Tibial nerve (tissue), 4 donors: ENCODE measurements around the gene AGT. TPM values are rescaled to one million over a fixed set of nuclear protein-coding genes. Genes with fewer than 3 reads are reported as not detected.

Experiments used
- DNase-seq, 2 donors: peaks; one replicate each; pipeline ENCODE4 v3.0.0-alpha.2; 2019; ENCODE audit warnings: low spot score in 2 of 2
- H3K27ac ChIP-seq, 4 donors: fragments of 200-600 bp; sonication (generic) in 3 of 4; one replicate each; pipeline ENCODE4 v1.5.1; 2017 to 2019; ENCODE audit warnings: mild to moderate bottlenecking in 1 of 4
- H3K27me3 ChIP-seq, 2 donors: fragments of 200-600 bp; sonication (generic) in 1 of 2; one replicate each; pipeline versions ENCODE4 v1.5.1 to v1.6.0; 2017 to 2019
- H3K36me3 ChIP-seq, 3 donors: fragments of 200-600 bp; sonication (generic); one replicate each; pipeline ENCODE4 v1.5.1; 2018 to 2019
- H3K4me1 ChIP-seq, 4 donors: fragments of 200-600 bp; sonication (generic) in 3 of 4; one replicate each; pipeline ENCODE4 v1.5.1; 2017 to 2019
- H3K4me3 ChIP-seq, 4 donors: fragments of 200-600 bp; sonication (generic) in 3 of 4; one replicate each; pipeline ENCODE4 v1.5.1; 2017 to 2019; ENCODE audit warnings: mild to moderate bottlenecking in 1 of 4, moderate library complexity in 1 of 4
- H3K9me3 ChIP-seq, 4 donors: fragments of 200-600 bp; sonication (generic) in 3 of 4; one replicate each; pipeline ENCODE4 v1.5.1; 2017 to 2019
- EP300 ChIP-seq, 2 donors: sonication (generic); formaldehyde crosslinking; IDR thresholded peaks; one replicate each; pipeline ENCODE4 v1.6.1; 2017; ENCODE audit warnings: antibody characterized with exemption in 2 of 2, mild to moderate bottlenecking in 1 of 2
- POLR2A ChIP-seq, 2 donors: fragments of 450-650 bp; IDR thresholded peaks; one replicate each; pipeline ENCODE4 v1.6.1; 2017; ENCODE audit warnings: antibody characterized with exemption in 2 of 2, mild to moderate bottlenecking in 2 of 2, moderate library complexity in 2 of 2
- WGBS, 2 donors: methylation state at CpG; one replicate each; pipeline ENCODE4 v1.1.5; 2018; 5-methylcytosine and 5-hydroxymethylcytosine counted together
- total RNA-seq, 4 donors: library from RNA; depleted of rRNA; stranded (reverse); fragments of >200 nt; gene quantifications; one replicate each; pipeline ENCODE4 v1.1.0, GENCODE V29; 2016
- TF ChIP-seq, protein P1 (sequence below), 5 experiments: fragments of 200-600 bp in 3 of 5; fragments of 450-650 bp in 2 of 5; sonication (generic) in 3 of 5; IDR thresholded peaks; one replicate each; pipeline ENCODE4 v1.5.1; 2016 to 2019; ENCODE audit warnings: antibody characterized with exemption in 5 of 5, mild to moderate bottlenecking in 3 of 5, moderate library complexity in 2 of 5

The AGT gene
- total RNA-seq, 4 donors from 2014 or later: 2.7 to 25.2 (median 7.0) TPM

DNA sequence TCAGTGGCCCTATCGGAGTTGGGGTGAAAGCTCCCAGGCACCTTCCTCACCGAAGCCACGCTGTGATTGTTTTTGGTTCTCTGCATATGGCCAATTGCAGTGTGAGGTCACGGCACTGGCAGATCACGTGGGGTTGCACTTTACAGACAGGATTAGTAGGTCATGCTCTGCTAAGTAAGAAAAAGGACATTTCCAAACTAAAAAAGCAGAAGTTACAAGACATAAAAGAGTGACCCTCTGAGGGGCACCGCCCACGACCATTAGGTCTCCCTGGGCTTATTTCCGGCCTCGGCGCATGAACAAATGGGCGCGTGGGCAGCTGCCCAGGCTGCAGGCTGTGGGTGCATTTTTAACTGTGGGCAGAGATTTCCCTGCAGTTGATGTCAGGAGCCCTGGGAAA is 35.2 kb upstream of the AGT start:
- DNase-seq: no peak
- Histone ChIP-seq H3K27ac (no peak overlapping the region), H3K4me1 (peaks cover 0 to 18% (median 2%) of the 10 kb centered on the region in 4 donors), H3K36me3 (no peaks in the 10 kb centered on the region), H3K4me3 (no peak overlapping the region), H3K9me3 (no peaks in the 10 kb centered on the region), H3K27me3 (no peaks in the 10 kb centered on the region)
- 48 to 58% methylated on average over 12 of the region's 12 CpGs for WGBS, 2 donors
- TF ChIP-seq, protein P1, sequence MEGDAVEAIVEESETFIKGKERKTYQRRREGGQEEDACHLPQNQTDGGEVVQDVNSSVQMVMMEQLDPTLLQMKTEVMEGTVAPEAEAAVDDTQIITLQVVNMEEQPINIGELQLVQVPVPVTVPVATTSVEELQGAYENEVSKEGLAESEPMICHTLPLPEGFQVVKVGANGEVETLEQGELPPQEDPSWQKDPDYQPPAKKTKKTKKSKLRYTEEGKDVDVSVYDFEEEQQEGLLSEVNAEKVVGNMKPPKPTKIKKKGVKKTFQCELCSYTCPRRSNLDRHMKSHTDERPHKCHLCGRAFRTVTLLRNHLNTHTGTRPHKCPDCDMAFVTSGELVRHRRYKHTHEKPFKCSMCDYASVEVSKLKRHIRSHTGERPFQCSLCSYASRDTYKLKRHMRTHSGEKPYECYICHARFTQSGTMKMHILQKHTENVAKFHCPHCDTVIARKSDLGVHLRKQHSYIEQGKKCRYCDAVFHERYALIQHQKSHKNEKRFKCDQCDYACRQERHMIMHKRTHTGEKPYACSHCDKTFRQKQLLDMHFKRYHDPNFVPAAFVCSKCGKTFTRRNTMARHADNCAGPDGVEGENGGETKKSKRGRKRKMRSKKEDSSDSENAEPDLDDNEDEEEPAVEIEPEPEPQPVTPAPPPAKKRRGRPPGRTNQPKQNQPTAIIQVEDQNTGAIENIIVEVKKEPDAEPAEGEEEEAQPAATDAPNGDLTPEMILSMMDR (IDR thresholded peaks at IDR 0.05): no peak
- TF ChIP-seq EP300 (IDR thresholded peaks at IDR 0.05) (no peak), POLR2A (IDR thresholded peaks at IDR 0.05) (no peak)

DNA sequence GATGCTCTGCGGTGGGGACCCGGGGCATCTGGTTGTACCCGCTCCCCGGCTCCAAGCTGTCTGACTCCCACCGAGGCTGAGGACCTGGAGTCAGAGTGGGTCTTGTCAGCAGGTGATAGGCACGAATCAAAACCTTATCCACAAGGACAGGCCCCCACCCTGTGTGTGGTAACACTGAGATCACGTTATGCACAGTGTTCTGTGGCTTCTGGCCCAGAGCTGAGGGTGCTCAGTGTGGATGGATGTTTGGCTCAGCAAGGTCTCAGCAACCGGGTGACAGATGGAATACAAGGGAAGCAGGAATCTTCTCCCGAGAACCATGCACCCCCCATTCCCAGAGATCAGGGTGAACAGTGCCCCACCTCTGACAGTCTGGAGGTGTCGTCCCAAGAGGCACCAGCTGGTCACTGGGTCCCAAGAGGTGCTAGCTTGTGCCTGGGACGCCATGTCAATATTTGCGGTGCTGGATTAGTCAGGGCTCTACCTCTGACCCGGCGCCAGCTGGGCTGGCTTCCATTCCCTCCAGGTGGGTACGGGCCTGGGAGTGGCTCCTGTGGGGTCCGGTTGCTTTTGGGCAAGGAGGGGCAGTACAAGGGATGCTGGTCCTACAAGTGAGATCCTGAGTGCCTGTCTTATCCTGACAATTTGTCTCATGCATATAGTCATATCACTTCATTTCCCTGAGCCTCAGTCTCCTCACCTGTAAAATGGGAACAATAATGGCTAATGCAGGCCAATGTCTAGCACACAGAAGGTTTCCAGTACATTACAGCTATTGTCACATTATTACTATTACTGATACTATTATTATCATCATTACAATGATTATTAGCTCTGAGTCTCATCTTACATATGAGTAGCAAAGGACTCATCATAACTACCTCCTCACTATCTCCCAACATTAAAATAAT is 34.2 kb upstream of the AGT start:
- H3K27ac ChIP-seq: no peak overlapping the region
- WGBS, 2 donors: 80 to 85% methylated on average over 13 to 15 of the region's 16 CpGs

DNA sequence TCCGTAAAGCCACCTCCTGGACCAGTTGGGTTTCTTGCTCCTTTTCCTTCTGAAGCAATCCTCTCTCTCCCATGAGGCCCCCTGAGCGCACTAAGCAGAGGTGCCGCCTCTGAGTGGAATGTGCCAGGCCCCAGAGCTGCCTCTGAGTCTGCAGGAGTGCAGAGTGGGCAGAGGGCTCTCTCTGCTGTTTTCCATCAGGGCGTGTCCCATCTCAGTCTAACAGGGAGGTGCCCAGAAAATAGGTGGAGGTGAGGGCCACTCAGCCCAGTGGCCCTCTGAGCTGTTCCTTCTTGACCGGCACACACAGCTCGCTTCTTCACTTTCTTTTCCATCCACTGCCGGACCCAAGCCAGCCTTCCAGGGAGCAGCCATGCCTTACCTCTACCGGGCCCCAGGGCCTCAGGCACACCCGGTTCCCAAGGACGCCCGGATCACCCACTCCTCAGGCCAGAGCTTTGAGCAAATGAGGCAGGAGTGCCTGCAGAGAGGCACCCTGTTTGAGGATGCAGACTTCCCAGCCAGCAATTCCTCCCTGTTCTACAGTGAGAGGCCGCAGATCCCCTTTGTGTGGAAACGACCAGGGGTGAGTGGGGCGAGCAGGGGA is 33.3 kb upstream of the AGT start, which contains the start of gene CAPN9:
Gene CAPN9, plus strand, starts transcription at position 262 of the 604 bp plus-strand sequence. Its CDS starts 109 bp downstream, at position 371.
- no peaks in the 10 kb centered on the region for H3K4me1 ChIP-seq
- H3K4me3 ChIP-seq: no peak within 1 kb of the TSS
- no peaks in the 10 kb centered on the region for H3K9me3 ChIP-seq
- H3K36me3 ChIP-seq: no peaks in the 10 kb centered on the region
- TF ChIP-seq, protein P1 (IDR thresholded peaks at IDR 0.05): no peak
- TF ChIP-seq EP300 (IDR thresholded peaks at IDR 0.05) (no peak), POLR2A (IDR thresholded peaks at IDR 0.05) (no peak)
- no peak for DNase-seq
- H3K27me3 ChIP-seq: no peaks in the 10 kb centered on the region
- no peak within 1 kb of the TSS for H3K27ac ChIP-seq
- WGBS, 2 donors: 67 to 75% methylated on average over 14 of the region's 14 CpGs

More for the DNA sequence above, 34.2 kb upstream of the AGT start:
- no peak for DNase-seq
- no peak for TF ChIP-seq POLR2A (IDR thresholded peaks at IDR 0.05)
- TF ChIP-seq, protein P1 (IDR thresholded peaks at IDR 0.05): no peak
- TF ChIP-seq EP300 (IDR thresholded peaks at IDR 0.05): no peak
- H3K4me1 ChIP-seq: peaks cover 0 to 8% (median 0%) of the 10 kb centered on the region in 4 donors
- no peak overlapping the region for H3K4me3 ChIP-seq
- no peaks in the 10 kb centered on the region for H3K27me3 ChIP-seq
- H3K9me3 ChIP-seq: no peaks in the 10 kb centered on the region
- H3K36me3 ChIP-seq: no peaks in the 10 kb centered on the region

DNA sequence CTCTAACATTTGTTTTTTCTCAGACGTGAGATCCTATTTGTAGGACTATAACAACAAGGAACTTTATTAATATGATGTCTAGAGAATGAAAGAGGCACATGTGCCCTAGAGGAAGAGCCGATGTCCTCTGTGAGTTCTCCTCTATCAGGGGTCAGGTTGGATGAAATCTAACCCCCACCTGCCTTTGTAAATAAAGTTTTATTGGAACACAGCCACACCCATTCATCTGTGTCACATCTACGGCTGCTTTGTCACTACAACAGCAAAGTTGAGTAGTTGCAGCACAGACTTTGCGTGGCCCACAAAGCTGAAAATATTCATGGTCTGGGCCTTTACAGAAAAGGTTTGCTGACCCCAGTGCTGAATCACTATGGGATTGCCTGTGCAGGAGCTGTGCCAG is 32.7 kb upstream of the AGT start:
- no peak for TF ChIP-seq POLR2A (IDR thresholded peaks at IDR 0.05)
- TF ChIP-seq EP300 (IDR thresholded peaks at IDR 0.05): no peak
- TF ChIP-seq, protein P1 (IDR thresholded peaks at IDR 0.05): no peak
- Histone ChIP-seq H3K9me3 (no peaks in the 10 kb centered on the region), H3K36me3 (no peaks in the 10 kb centered on the region), H3K27me3 (no peaks in the 10 kb centered on the region), H3K4me1 (no peaks in the 10 kb centered on the region), H3K4me3 (no peak overlapping the region), H3K27ac (no peak overlapping the region)
- 91 to 92% methylated on average over 4 of the region's 4 CpGs for WGBS, 2 donors
- no peak for DNase-seq

DNA sequence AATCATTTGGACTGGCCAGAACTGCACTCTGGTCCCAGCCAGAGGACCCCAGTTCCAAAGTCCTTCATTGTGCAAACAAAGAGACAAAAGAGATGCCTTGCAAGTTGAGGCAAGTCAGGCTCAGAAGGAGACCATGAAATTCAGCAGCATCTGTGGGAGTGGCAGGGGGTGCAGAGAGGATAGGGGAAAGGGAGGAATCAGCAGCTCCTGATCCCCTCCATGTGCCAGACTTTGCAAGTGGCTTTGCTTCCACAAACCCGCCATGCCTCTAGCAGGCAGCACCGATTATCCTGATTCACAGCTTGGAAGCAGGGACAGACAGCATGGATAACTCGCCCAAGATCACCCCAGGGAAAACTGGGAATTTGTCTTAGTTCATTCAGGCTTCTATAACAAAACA is 31.1 kb upstream of the AGT start:
- Histone ChIP-seq H3K9me3 (no peaks in the 10 kb centered on the region), H3K36me3 (no peaks in the 10 kb centered on the region), H3K27ac (no peak overlapping the region), H3K4me3 (no peak overlapping the region), H3K4me1 (no peaks in the 10 kb centered on the region), H3K27me3 (no peaks in the 10 kb centered on the region)
- TF ChIP-seq EP300 (IDR thresholded peaks at IDR 0.05) (no peak), POLR2A (IDR thresholded peaks at IDR 0.05) (no peak)
- TF ChIP-seq, protein P1 (IDR thresholded peaks at IDR 0.05): no peak
- no peak for DNase-seq
- 57 to 64% methylated on average over 3 of the region's 3 CpGs for WGBS, 2 donors
